GM18511 (cell line): Measurements from ENCODE around the gene SLC22A23.

Experiments used
- ATAC-seq: cut with Tn5 transposase; IDR thresholded peaks from one replicate; pipeline ENCODE4 v1.9.1; 2021; ENCODE audit warnings: mild to moderate bottlenecking, moderate library complexity; ENCODE audit not compliant: unreplicated experiment

Gene SLC22A23

DNA sequence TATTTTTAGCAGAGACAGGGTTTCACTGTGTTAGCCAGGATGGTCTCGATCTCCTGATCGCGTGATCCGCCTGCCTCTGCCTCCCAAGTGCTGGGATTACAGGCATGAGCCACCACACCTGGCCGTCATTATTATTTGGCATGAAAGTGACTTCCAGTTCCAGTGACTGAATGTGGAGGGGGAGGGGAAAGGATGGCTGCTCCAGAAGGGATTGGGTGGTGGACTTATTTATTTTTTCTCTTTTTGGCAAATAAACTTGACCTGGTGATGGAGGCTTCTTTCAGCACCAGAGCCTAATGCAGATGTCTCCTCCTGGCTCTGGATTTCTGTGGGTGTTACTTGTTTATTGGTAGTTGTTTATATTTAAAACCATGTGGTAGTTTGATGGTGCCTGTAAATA lies 16.9 kb upstream of the SLC22A23 start:
- no peak for ATAC-seq

GRCh38 chr6:3471711-3472110 lies 14.9 kb upstream of the SLC22A23 start:
- no peak for ATAC-seq

GRCh38 chr6:3471286-3471685 lies 14.4 kb upstream of the SLC22A23 start:
- no peak for ATAC-seq

GRCh38 chr6:3468585-3468984 lies 11.7 kb upstream of the SLC22A23 start:
- ATAC-seq, result no peak

- ATAC-seq, result no peak
Measured at GRCh38 chr6:3467996-3468395, 11.1 kb upstream of the SLC22A23 start.

- no peak for ATAC-seq
Measured at GRCh38 chr6:3466488-3467219, 9.8 kb upstream of the SLC22A23 start.

- ATAC-seq, result no peak
Measured at GRCh38 chr6:3460253-3460652, 3.4 kb upstream of the SLC22A23 start.

GRCh38 chr6:3458706-3459421 lies 2.0 kb upstream of the SLC22A23 start:
- ATAC-seq, result no peak

- no peak for ATAC-seq
Measured at GRCh38 chr6:3457710-3458602, 1.1 kb upstream of the SLC22A23 start.

GRCh38 chr6:3456395-3456897 lies 404 bp downstream of the SLC22A23 start:
- ATAC-seq, result peak; percentile 36

DNA sequence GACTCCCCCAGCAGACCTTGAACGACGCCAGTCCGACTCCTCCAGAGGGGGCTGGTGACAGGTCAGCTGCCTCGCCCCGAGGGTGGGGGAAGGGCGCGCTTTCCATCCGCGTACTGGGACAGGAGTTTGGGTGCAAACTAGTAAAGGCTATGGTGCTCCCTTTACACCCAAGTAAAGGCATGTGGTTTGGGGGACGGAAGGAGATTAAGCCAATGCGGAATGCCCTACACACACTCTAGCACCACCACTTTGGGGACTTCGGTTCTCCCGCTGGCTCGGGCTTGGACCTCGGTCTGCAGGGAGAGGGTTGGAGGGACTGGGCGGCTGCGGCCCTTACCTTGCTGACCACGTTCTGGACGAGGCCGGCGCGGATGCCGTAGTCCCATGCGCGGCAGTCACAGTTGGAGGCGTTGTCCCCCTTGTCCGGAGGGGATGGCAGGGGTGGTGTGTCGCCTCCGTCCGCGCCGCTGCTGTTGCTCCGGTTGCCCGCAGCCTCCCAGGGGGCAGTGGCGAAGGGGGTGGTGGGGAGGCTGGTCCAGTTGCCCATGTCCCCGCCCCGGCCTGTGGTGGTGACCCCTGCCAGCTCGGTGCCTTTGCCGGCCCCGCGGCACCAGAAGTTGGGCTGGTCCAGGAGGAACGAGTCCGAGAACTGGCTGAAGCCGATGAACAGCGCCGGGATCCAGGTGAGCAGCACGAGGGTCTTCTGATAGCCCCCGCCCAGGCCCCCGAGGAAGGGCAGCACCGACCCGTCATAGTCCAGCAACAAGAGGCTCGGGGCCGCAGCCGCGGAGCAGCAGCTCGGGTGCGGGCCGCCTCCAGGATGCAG lies 1.1 kb downstream of the SLC22A23 start:
- ATAC-seq, result no peak

DNA sequence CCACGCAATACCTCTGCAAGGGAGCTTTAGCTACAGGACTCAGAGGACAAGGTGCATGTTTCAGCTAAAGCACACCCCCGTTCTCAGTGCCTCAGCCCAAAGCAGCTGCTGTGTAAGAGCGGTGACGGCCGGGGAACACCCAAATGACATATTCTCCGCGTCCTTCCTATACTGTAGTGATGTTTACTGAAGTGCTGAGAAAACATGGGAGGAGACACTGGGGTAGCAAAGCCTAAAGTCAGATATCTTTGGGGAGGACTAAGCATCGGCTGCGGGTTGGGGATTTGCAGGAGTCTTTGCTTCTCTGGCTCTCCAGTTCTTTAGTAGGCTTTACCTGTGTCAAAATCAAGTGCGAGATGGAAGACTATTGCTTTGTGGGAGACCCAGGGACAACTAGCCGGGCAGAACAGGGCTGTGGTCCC lies 1.7 kb downstream of the SLC22A23 start:
- no peak for ATAC-seq

DNA sequence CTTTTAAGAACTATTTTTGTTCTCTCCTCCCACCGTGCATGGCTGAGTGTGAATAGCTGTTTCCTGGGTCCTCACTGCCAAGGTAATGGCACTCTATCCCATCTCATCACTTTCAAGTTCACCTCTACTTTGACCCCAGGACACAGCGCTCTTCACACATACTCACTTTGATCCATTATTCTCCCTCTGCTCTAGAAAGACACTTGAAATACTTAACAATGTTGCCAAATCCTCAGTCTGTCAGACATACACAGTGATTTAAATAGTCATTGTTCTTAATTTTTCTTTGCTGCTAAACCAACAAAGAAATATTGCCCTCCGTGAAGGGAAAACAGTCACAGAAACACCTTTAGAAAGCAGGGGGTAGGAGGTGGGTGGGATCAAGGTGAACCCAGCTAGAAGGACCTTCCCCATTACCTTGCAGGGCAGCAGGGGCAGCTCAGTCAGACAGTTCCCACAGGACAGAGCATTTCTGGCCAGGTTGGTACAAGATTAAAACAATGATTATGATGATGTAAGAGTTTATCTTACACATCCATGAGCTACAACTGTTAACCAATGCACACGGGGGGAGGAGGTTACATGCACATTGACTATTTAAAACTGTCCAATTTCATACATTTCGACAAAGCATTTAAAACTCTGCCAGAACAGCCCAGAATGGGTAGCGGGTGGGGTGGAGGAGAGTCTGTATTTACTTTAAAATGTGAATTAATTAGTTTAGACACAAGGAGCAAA lies 2.4 kb downstream of the SLC22A23 start:
- ATAC-seq, result no peak

GRCh38 chr6:3453413-3454272 lies 3.2 kb downstream of the SLC22A23 start:
- ATAC-seq, result no peak

- ATAC-seq, result no peak
Measured at GRCh38 chr6:3451498-3451897, 5.4 kb downstream of the SLC22A23 start.

DNA sequence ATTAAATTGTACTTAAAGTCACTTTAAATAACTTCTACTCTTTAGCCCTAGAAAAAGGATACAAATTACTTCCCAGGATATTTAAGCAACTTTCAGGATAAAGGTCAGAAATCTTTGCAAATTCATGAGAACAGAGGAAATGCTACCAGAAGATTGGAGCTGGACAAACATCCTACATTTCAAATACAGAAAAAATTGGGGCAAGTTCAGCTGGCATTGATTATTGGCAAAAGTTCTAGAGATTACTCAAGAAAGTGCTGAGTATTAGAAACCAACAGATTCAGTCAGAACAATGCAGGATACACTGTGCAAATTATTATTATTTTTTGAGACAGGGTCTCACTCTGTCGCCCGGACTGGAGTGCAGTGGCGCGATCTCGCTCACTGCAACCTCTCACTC lies 6.0 kb downstream of the SLC22A23 start:
- ATAC-seq, result no peak

GRCh38 chr6:3449750-3450305 lies 7.0 kb downstream of the SLC22A23 start:
- peak; percentile 57 for ATAC-seq

- no peak for ATAC-seq
Measured at GRCh38 chr6:3449321-3449720, 7.5 kb downstream of the SLC22A23 start.
